ENCODE results near the gene IPO9.

The IPO9 gene

DNA sequence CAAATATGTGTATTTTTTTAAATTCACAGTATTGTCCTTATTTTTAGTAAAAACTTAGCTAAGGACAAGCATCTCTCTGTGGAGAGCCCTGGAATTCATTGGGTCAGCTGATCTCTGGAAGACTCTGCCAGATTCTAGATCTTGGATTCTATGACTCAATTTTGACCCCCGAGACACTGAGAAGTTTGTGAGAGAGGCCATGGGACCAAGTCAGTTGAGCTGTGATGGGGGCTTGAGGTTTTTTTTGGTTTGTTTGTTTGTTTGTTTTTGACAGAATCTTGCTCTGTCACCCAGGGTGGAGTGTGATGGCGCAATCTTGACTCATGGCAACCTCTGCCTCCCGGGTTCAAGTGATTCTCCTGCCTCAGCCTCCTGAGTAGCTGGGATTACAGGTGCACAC, 73.2 kb downstream of the IPO9 start:
- Histone ChIP-seq H3K79me2 (ENCODE audit: insufficient read depth, low read length) (no peaks in the 10 kb centered on the region), H3K9me3 (ENCODE audit: insufficient read depth, low read length, severe bottlenecking) (no peaks in the 10 kb centered on the region), H3K4me1 (ENCODE audit: insufficient read depth, low read length) (no peaks in the 10 kb centered on the region), H3K9ac (ENCODE audit: low read depth, low read length) (no peak overlapping the region), H3K4me3 (ENCODE audit: low read depth in 1 of 2, low read length in 2 of 2) (no peak overlapping the region), H3K4me2 (ENCODE audit: insufficient read depth, low read length) (no peak overlapping the region), H3K27ac (ENCODE audit: low read length) (no peak overlapping the region), H3K27me3 (ENCODE audit: insufficient read depth, low read length, poor library complexity) (no peaks in the 10 kb centered on the region), H4K20me1 (ENCODE audit: insufficient read depth, low read length) (no peaks in the 10 kb centered on the region), H2AFZ (ENCODE audit: low read depth, low read length) (no peak overlapping the region), H3K36me3 (ENCODE audit: insufficient read depth, low read length) (no peaks in the 10 kb centered on the region)
- DNase-seq (no peak), ATAC-seq (ENCODE audit: insufficient read depth, low read depth) (no peak)
- TF ChIP-seq EZH2 (IDR thresholded peaks at IDR 0.05; ENCODE audit: borderline replicate concordance, low read depth, low read length, severe bottlenecking): no peak
- TF ChIP-seq, protein P1, sequence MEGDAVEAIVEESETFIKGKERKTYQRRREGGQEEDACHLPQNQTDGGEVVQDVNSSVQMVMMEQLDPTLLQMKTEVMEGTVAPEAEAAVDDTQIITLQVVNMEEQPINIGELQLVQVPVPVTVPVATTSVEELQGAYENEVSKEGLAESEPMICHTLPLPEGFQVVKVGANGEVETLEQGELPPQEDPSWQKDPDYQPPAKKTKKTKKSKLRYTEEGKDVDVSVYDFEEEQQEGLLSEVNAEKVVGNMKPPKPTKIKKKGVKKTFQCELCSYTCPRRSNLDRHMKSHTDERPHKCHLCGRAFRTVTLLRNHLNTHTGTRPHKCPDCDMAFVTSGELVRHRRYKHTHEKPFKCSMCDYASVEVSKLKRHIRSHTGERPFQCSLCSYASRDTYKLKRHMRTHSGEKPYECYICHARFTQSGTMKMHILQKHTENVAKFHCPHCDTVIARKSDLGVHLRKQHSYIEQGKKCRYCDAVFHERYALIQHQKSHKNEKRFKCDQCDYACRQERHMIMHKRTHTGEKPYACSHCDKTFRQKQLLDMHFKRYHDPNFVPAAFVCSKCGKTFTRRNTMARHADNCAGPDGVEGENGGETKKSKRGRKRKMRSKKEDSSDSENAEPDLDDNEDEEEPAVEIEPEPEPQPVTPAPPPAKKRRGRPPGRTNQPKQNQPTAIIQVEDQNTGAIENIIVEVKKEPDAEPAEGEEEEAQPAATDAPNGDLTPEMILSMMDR (IDR thresholded peaks at IDR 0.05; ENCODE audit: borderline replicate concordance, extremely low read depth, low read length, poor library complexity, severe bottlenecking): no peak

DNA sequence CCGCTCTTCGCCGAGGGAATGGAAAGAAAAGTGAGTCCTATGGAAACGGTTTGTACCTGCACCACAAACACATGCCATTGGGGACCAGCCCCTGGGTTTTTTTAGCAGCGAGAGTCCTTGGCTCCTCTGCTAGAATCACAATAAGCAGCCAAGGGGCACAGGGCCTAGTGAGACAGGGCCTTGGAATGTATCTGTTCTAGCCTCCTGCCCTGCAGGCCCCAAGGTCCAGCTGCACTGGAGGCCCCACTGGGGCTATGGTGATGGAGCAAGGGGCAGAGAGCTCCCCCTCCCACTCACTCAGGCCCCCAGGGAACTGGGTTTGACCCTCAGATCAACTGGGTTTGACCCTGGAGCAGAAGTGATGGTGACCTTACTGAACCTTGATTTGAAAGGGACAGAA, 74.2 kb downstream of the IPO9 start:
- TF ChIP-seq, protein P1 (IDR thresholded peaks at IDR 0.05; ENCODE audit: borderline replicate concordance, extremely low read depth, low read length, poor library complexity, severe bottlenecking): no peak
- TF ChIP-seq EZH2 (IDR thresholded peaks at IDR 0.05; ENCODE audit: borderline replicate concordance, low read depth, low read length, severe bottlenecking): no peak
- DNase-seq (no peak), ATAC-seq (ENCODE audit: insufficient read depth, low read depth) (no peak)
- Histone ChIP-seq H3K36me3 (ENCODE audit: insufficient read depth, low read length) (no peaks in the 10 kb centered on the region), H3K4me3 (ENCODE audit: low read depth in 1 of 2, low read length in 2 of 2) (no peak overlapping the region), H3K9me3 (ENCODE audit: insufficient read depth, low read length, severe bottlenecking) (no peaks in the 10 kb centered on the region), H3K27me3 (ENCODE audit: insufficient read depth, low read length, poor library complexity) (no peaks in the 10 kb centered on the region), H3K27ac (ENCODE audit: low read length) (no peak overlapping the region), H3K79me2 (ENCODE audit: insufficient read depth, low read length) (no peaks in the 10 kb centered on the region), H2AFZ (ENCODE audit: low read depth, low read length) (no peak overlapping the region), H3K4me1 (ENCODE audit: insufficient read depth, low read length) (no peaks in the 10 kb centered on the region), H3K9ac (ENCODE audit: low read depth, low read length) (no peak overlapping the region), H3K4me2 (ENCODE audit: insufficient read depth, low read length) (no peak overlapping the region), H4K20me1 (ENCODE audit: insufficient read depth, low read length) (no peaks in the 10 kb centered on the region)

DNA sequence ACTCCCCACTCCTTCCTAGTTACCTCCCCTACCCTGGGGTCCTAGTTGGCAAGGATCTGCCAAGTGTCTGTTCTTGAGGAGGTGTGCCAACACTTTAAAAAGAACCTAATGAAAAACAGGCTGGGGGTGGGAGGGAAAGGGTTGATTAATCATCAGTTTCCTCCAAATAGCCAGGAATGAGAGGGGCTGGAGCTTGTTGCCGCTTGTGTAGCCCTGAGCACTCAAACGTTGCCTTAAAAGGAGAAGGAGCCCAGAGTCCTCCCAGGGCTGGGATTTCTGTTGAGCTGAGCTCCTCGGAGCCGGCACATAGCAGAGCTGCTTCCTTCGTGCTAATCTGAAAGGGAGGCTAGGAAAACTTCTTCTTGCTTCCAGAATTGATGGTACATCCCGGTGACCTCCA, 75.6 kb downstream of the IPO9 start:
- Histone ChIP-seq H2AFZ (ENCODE audit: low read depth, low read length) (no peak overlapping the region), H3K4me3 (ENCODE audit: low read depth in 1 of 2, low read length in 2 of 2) (no peak overlapping the region), H3K4me2 (ENCODE audit: insufficient read depth, low read length) (no peak overlapping the region), H3K36me3 (ENCODE audit: insufficient read depth, low read length) (no peaks in the 10 kb centered on the region), H3K9ac (ENCODE audit: low read depth, low read length) (no peak overlapping the region), H3K4me1 (ENCODE audit: insufficient read depth, low read length) (no peaks in the 10 kb centered on the region), H3K27ac (ENCODE audit: low read length) (no peak overlapping the region), H3K79me2 (ENCODE audit: insufficient read depth, low read length) (no peaks in the 10 kb centered on the region), H3K9me3 (ENCODE audit: insufficient read depth, low read length, severe bottlenecking) (no peaks in the 10 kb centered on the region), H3K27me3 (ENCODE audit: insufficient read depth, low read length, poor library complexity) (peaks cover 7% of the 10 kb centered on the region), H4K20me1 (ENCODE audit: insufficient read depth, low read length) (no peaks in the 10 kb centered on the region)
- DNase-seq (no peak), ATAC-seq (ENCODE audit: insufficient read depth, low read depth) (no peak)
- TF ChIP-seq EZH2 (IDR thresholded peaks at IDR 0.05; ENCODE audit: borderline replicate concordance, low read depth, low read length, severe bottlenecking): no peak
- TF ChIP-seq, protein P1 (IDR thresholded peaks at IDR 0.05; ENCODE audit: borderline replicate concordance, extremely low read depth, low read length, poor library complexity, severe bottlenecking): no peak

Measured in DND-41 (cell line).